Effector CD8-positive, alpha-beta T cell (primary cell): ENCODE results near the gene ATP9A.
A peak's percentile ranks its signal among the peaks of the same experiment; 100 is the strongest.
"Not testable (repeated sequence)": the region's sequence is repeated elsewhere in the genome, so short reads cannot be mapped to it uniquely, and the experiment has no call there.

Source experiments
- DNase-seq: peaks from one replicate; lab custom pipeline; 2025; lab: John Stamatoyannopoulos, UW

Gene ATP9A

GRCh38 chr20:51653226-51653625 is 115.0 kb downstream of the ATP9A start:
- no peak for DNase-seq

- DNase-seq, result no peak
These were observed 116.2 kb downstream of the ATP9A start for GRCh38 chr20:51651921-51652549.

GRCh38 chr20:51650685-51651134 is 117.5 kb downstream of the ATP9A start:
- no peak for DNase-seq

GRCh38 chr20:51648571-51648947 is 119.6 kb downstream of the ATP9A start:
- no peak for DNase-seq

- no peak for DNase-seq
These were observed 120.3 kb downstream of the ATP9A start for GRCh38 chr20:51647674-51648570.

- not testable (repeated sequence) for DNase-seq
These were observed 124.4 kb downstream of the ATP9A start for GRCh38 chr20:51643810-51644209.

GRCh38 chr20:51643390-51643789 is 124.8 kb downstream of the ATP9A start:
- no peak for DNase-seq

- DNase-seq, result no peak
These were observed 126.3 kb downstream of the ATP9A start for GRCh38 chr20:51641866-51642265.

- no peak for DNase-seq
These were observed 127.4 kb downstream of the ATP9A start for GRCh38 chr20:51640743-51641142.

GRCh38 chr20:51639206-51639832 is 128.9 kb downstream of the ATP9A start:
- DNase-seq, result peak; percentile 5

- no peak for DNase-seq
These were observed 130.9 kb downstream of the ATP9A start for GRCh38 chr20:51637241-51637640.

- no peak for DNase-seq
These were observed 132.1 kb downstream of the ATP9A start for GRCh38 chr20:51636123-51636522.

GRCh38 chr20:51635680-51636079 is 132.5 kb downstream of the ATP9A start:
- DNase-seq, result no peak

GRCh38 chr20:51634877-51635276 is 133.3 kb downstream of the ATP9A start:
- DNase-seq, result no peak

GRCh38 chr20:51634257-51634656 is 133.9 kb downstream of the ATP9A start:
- DNase-seq, result no peak

GRCh38 chr20:51633430-51633829 is 134.8 kb downstream of the ATP9A start:
- DNase-seq, result no peak

GRCh38 chr20:51631953-51632352 is 136.2 kb downstream of the ATP9A start:
- DNase-seq, result no peak

- DNase-seq, result no peak
These were observed 136.9 kb downstream of the ATP9A start for GRCh38 chr20:51631011-51631950.

- no peak for DNase-seq
These were observed 138.7 kb downstream of the ATP9A start for GRCh38 chr20:51629399-51630058.

GRCh38 chr20:51628533-51629398 is 139.4 kb downstream of the ATP9A start:
- no peak for DNase-seq
